ENCODE measurements around the gene ADIPOR2.

The ADIPOR2 gene

GRCh38 chr12:1716215-1716862, 25.5 kb downstream of the ADIPOR2 start:
- TF ChIP-seq, protein P1, sequence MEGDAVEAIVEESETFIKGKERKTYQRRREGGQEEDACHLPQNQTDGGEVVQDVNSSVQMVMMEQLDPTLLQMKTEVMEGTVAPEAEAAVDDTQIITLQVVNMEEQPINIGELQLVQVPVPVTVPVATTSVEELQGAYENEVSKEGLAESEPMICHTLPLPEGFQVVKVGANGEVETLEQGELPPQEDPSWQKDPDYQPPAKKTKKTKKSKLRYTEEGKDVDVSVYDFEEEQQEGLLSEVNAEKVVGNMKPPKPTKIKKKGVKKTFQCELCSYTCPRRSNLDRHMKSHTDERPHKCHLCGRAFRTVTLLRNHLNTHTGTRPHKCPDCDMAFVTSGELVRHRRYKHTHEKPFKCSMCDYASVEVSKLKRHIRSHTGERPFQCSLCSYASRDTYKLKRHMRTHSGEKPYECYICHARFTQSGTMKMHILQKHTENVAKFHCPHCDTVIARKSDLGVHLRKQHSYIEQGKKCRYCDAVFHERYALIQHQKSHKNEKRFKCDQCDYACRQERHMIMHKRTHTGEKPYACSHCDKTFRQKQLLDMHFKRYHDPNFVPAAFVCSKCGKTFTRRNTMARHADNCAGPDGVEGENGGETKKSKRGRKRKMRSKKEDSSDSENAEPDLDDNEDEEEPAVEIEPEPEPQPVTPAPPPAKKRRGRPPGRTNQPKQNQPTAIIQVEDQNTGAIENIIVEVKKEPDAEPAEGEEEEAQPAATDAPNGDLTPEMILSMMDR (IDR thresholded peaks at IDR 0.05; ENCODE audit: control insufficient read depth, extremely low read depth, insufficient read depth), result no peak
- no peak for DNase-seq (ENCODE audit: low read depth)

GRCh38 chr12:1716911-1717310, 26.0 kb downstream of the ADIPOR2 start:
- H3K4me3 ChIP-seq (ENCODE audit: low read depth, low read length), result no peak overlapping the region
- TF ChIP-seq, protein P1 (IDR thresholded peaks at IDR 0.05; ENCODE audit: control insufficient read depth, extremely low read depth, insufficient read depth), result no peak
- DNase-seq (ENCODE audit: low read depth), result no peak

More at GRCh38 chr12:1716215-1716862, 25.5 kb downstream of the ADIPOR2 start:
- H3K4me3 ChIP-seq (ENCODE audit: low read depth, low read length), result no peak overlapping the region

DNA sequence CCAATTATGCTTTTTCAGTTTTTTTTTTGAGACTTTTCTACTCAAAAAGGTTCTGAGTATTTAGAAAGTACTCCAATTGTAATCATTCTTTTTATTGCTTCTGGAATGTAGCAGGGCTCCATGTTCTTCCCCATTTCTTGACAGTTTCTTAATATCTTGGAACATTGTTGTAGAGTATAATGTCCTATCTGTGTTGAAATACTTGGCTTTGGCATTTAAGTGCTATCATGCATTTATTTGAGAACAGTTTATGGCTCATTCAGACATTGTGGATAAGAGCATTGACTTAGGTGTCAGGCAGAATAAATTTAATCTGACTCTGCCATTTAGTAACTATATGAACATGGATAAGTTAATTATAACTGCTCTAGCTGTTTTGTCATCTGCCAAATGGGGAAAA, 28.3 kb downstream of the ADIPOR2 start:
- DNase-seq (ENCODE audit: low read depth), result no peak
- TF ChIP-seq, protein P1 (IDR thresholded peaks at IDR 0.05; ENCODE audit: control insufficient read depth, extremely low read depth, insufficient read depth), result no peak
- H3K4me3 ChIP-seq (ENCODE audit: low read depth, low read length), result no peak overlapping the region

GRCh38 chr12:1720494-1720893, 29.6 kb downstream of the ADIPOR2 start:
- DNase-seq (ENCODE audit: low read depth), result no peak
- H3K4me3 ChIP-seq (ENCODE audit: low read depth, low read length), result no peak overlapping the region
- TF ChIP-seq, protein P1 (IDR thresholded peaks at IDR 0.05; ENCODE audit: control insufficient read depth, extremely low read depth, insufficient read depth), result no peak

GRCh38 chr12:1723721-1724120, 32.9 kb downstream of the ADIPOR2 start:
- DNase-seq (ENCODE audit: low read depth), result no peak
- H3K4me3 ChIP-seq (ENCODE audit: low read depth, low read length), result no peak overlapping the region
- TF ChIP-seq, protein P1 (IDR thresholded peaks at IDR 0.05; ENCODE audit: control insufficient read depth, extremely low read depth, insufficient read depth), result no peak

- TF ChIP-seq, protein P1 (IDR thresholded peaks at IDR 0.05; ENCODE audit: control insufficient read depth, extremely low read depth, insufficient read depth), result no peak
- DNase-seq (ENCODE audit: low read depth), result no peak
- no peak overlapping the region for H3K4me3 ChIP-seq (ENCODE audit: low read depth, low read length)
These were observed 33.4 kb downstream of the ADIPOR2 start for GRCh38 chr12:1724250-1724649.

DNA sequence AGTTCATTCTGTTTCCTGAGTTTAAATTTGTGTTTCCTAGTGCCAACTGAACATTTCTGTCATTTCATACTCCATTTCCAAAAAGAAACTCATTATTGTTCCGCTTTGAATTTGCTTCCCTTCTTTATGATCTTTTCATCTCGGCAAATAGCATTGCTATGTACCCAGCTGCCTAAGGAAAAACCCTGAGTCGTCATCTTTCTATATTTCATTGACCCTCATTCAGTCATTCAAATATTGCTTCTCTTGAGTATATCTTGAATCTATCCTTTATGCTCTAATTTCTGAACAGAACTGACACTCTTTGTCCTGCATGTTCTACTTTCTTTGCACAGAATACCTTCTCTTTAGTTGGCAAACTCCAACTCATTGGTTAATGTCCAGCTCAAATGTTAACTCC, 35.9 kb downstream of the ADIPOR2 start:
- no peak for DNase-seq (ENCODE audit: low read depth)
- TF ChIP-seq, protein P1 (IDR thresholded peaks at IDR 0.05; ENCODE audit: control insufficient read depth, extremely low read depth, insufficient read depth), result no peak
- no peak overlapping the region for H3K4me3 ChIP-seq (ENCODE audit: low read depth, low read length)
